ENCODE results near the gene ARMS2. TPM values are rescaled to one million over a fixed set of nuclear protein-coding genes. Genes with fewer than 3 reads are reported as not detected.

Gene ARMS2
- total and polyA plus RNA-seq, 2 of the 13 experiments (the other 11 are each of a cell fraction or from before 2014, with no cell fraction given) = not detected

GRCh38 chr10:122492999-122493481 is 38.6 kb downstream of the ARMS2 start:
- intact Hi-C loops (cut with micrococcal nuclease; ENCODE audit: unreplicated experiment) (no loop called here), in situ Hi-C loops (cut with HindIII; ENCODE audit: extremely low pct_ligation_motif_present, low pct_unique_long_range_greater_than_20kb) (no loop called here)
- Histone ChIP-seq H3K4me3 (replicated peaks in 1 of 3; ENCODE audit: insufficient read depth in 1 of 3, low read depth in 2 of 3, low read length in 3 of 3) (no peak overlapping the region), H3K4me2 (ENCODE audit: low read depth, low read length) (no peak overlapping the region), H3K9ac (ENCODE audit: insufficient read depth, low read depth, low read length) (no peak overlapping the region), H3K27me3 (ENCODE audit: control insufficient read depth in 1 of 2, insufficient read depth in 2 of 2, low read length in 2 of 2) (peaks cover 5 to 72% of the 10 kb centered on the region in 2 experiments; a peak in 4 of 5 replicates), H3K9me3 (ENCODE audit: low read length) (no peaks in the 10 kb centered on the region), H3K79me2 (ENCODE audit: insufficient read depth, low read length) (no peaks in the 10 kb centered on the region), H3K36me3 (replicated peaks in 1 of 2; ENCODE audit: control insufficient read depth in 1 of 2, insufficient read depth in 2 of 2, low read length in 2 of 2) (no peaks in the 10 kb centered on the region), H3K27ac (ENCODE audit: extremely low read length, insufficient read depth, low read length) (no peak overlapping the region), H4K20me1 (ENCODE audit: insufficient read depth, low read length) (no peaks in the 10 kb centered on the region), H3K4me1 (ENCODE audit: insufficient read depth, low read length) (no peaks in the 10 kb centered on the region), H2AFZ (ENCODE audit: low read length) (no peak overlapping the region)
- CTCF ChIA-PET (ENCODE audit: low intra/inter-chr PET ratio, low total read pairs) = no interaction called here
- WGBS (ENCODE audit: low lambda C conversion rate) = 39% methylated on average over 6 of the region's 9 CpGs
- FAIRE-seq = no peak
- POLR2A ChIA-PET = no interaction called here
- no peak for ATAC-seq
- BruUV-seq (replicated peaks) = no TSS peak
- TF ChIP-seq FLYWCH1 (CRISPR knock-in tag; IDR thresholded peaks at IDR 0.05) = no peak
- no peak for DNase-seq (ENCODE audit: low spot score)

GRCh38 chr10:122493761-122494160 is 39.3 kb downstream of the ARMS2 start:
- H3K4me3 ChIP-seq (replicated peaks in 1 of 3; ENCODE audit: insufficient read depth in 1 of 3, low read depth in 2 of 3, low read length in 3 of 3) = no peak overlapping the region
- ChIA-PET POLR2A (no interaction called here), CTCF (ENCODE audit: low intra/inter-chr PET ratio, low total read pairs) (no interaction called here)
- no peaks in the 10 kb centered on the region for H4K20me1 ChIP-seq (ENCODE audit: insufficient read depth, low read length)
- intact Hi-C loops (cut with micrococcal nuclease; ENCODE audit: unreplicated experiment) = no loop called here
- no peak for ATAC-seq
- peaks cover 5 to 74% of the 10 kb centered on the region in 2 experiments; a peak in 4 of 5 replicates for H3K27me3 ChIP-seq (ENCODE audit: control insufficient read depth in 1 of 2, insufficient read depth in 2 of 2, low read length in 2 of 2)
- TF ChIP-seq IKZF5 (CRISPR knock-in tag; IDR thresholded peaks at IDR 0.05) (no peak), SMARCC2 (IDR thresholded peaks at IDR 0.05) (no peak), NR2C2 (CRISPR knock-in tag; IDR thresholded peaks at IDR 0.05; ENCODE audit: borderline replicate concordance) (no peak)
- no peak overlapping the region for H3K9ac ChIP-seq (ENCODE audit: insufficient read depth, low read depth, low read length)
- WGBS (ENCODE audit: low lambda C conversion rate) = 25% methylated on average over 4 of the region's 4 CpGs
- in situ Hi-C loops (cut with HindIII; ENCODE audit: extremely low pct_ligation_motif_present, low pct_unique_long_range_greater_than_20kb) = no loop called here
- H2AFZ ChIP-seq (ENCODE audit: low read length) = no peak overlapping the region
- no peaks in the 10 kb centered on the region for H3K79me2 ChIP-seq (ENCODE audit: insufficient read depth, low read length)
- no peak for FAIRE-seq
- no peak overlapping the region for H3K4me2 ChIP-seq (ENCODE audit: low read depth, low read length)
- DNase-seq (ENCODE audit: low spot score) = no peak
- no peaks in the 10 kb centered on the region for H3K4me1 ChIP-seq (ENCODE audit: insufficient read depth, low read length)
- no peaks in the 10 kb centered on the region for H3K9me3 ChIP-seq (ENCODE audit: low read length)
- no peak overlapping the region for H3K27ac ChIP-seq (ENCODE audit: extremely low read length, insufficient read depth, low read length)
- BruUV-seq (replicated peaks) = no TSS peak
- no peaks in the 10 kb centered on the region for H3K36me3 ChIP-seq (replicated peaks in 1 of 2; ENCODE audit: control insufficient read depth in 1 of 2, insufficient read depth in 2 of 2, low read length in 2 of 2)

Data from HepG2 (cell line).